CD4-positive, alpha-beta memory T cell (primary cell): ENCODE measurements around the gene LMTK3. TPM values are rescaled to one million over a fixed set of nuclear protein-coding genes. Genes with fewer than 3 reads are reported as not detected.

ENCODE experiments used
- CTCF ChIA-PET: fragments of 350-600 bp; sonication (Branson Sonifier 250); formaldehyde crosslinking; loops from one replicate; lab custom pipeline; 2021; ENCODE audit warnings: inconsistent platforms; ENCODE audit not compliant: partially characterized antibody; lab: Charles Lee
- POLR2A ChIA-PET: fragments of 350-600 bp; sonication (Branson Sonifier 250); formaldehyde crosslinking; loops from one replicate; lab custom pipeline; 2021; ENCODE audit not compliant: partially characterized antibody; lab: Charles Lee
- DNase-seq, 5 donors: peaks; one replicate each; pipeline versions ENCODE4 v3.0.0 to v3.0.0-alpha.2; 2020 to 2022; ENCODE audit warnings: mixed read lengths in 1 of 5
- H3K27ac ChIP-seq: one replicate; pipeline ENCODE4 v1.7.0; 2013; ENCODE audit warnings: low read depth, low read length
- H3K27me3 ChIP-seq: 2 replicates; pipeline ENCODE4 v1.7.0; 2013; ENCODE audit warnings: mild to moderate bottlenecking, low read length, moderate library complexity; ENCODE audit not compliant: insufficient read depth
- H3K36me3 ChIP-seq: 2 replicates; pipeline ENCODE4 v1.7.0; 2013; ENCODE audit warnings: mild to moderate bottlenecking, low read length, moderate library complexity; ENCODE audit not compliant: insufficient read depth
- H3K4me1 ChIP-seq: 2 replicates; pipeline ENCODE4 v1.7.0; 2013; ENCODE audit warnings: mild to moderate bottlenecking, low read length, moderate library complexity; ENCODE audit not compliant: insufficient read depth
- H3K4me3 ChIP-seq, 2 donors: one replicate each; pipeline ENCODE4 v1.7.0; 2013; ENCODE audit warnings: low read length in 2 of 2, mild to moderate bottlenecking in 1 of 2
- H3K9me3 ChIP-seq, 2 donors: one replicate each; pipeline ENCODE4 v1.7.0; 2013; ENCODE audit warnings: low read length in 2 of 2, control low read depth in 1 of 2; ENCODE audit not compliant: control insufficient read depth in 1 of 2
- H3K27ac Mint-ChIP-seq, 7 donors: one replicate each; pipeline ENCODE4 v1.8.0; 2020 to 2021; ENCODE audit warnings: mixed read lengths in 7 of 7, mild to moderate bottlenecking in 6 of 7, inconsistent platforms in 3 of 7, moderate library complexity in 3 of 7
- H3K27me3 Mint-ChIP-seq, 2 donors: one replicate each; pipeline ENCODE4 v1.8.0; 2020 to 2021; ENCODE audit warnings: mixed read lengths in 2 of 2
- H3K36me3 Mint-ChIP-seq, 2 donors: one replicate each; pipeline ENCODE4 v1.8.0; 2020 to 2021; ENCODE audit warnings: mixed read lengths in 2 of 2, inconsistent platforms in 1 of 2, mild to moderate bottlenecking in 1 of 2
- H3K4me1 Mint-ChIP-seq, 4 donors: one replicate each; pipeline ENCODE4 v1.8.0; 2020 to 2021; ENCODE audit warnings: mixed read lengths in 4 of 4, mild to moderate bottlenecking in 1 of 4
- H3K4me3 Mint-ChIP-seq, 8 donors: one replicate each; pipeline ENCODE4 v1.8.0; 2020 to 2021; ENCODE audit warnings: mixed read lengths in 8 of 8, mild to moderate bottlenecking in 7 of 8, moderate library complexity in 6 of 8, inconsistent platforms in 3 of 8
- H3K9me3 Mint-ChIP-seq, 8 donors: one replicate each; pipeline ENCODE4 v1.8.0; 2020 to 2021; ENCODE audit warnings: mixed read lengths in 8 of 8, mild to moderate bottlenecking in 5 of 8, inconsistent platforms in 3 of 8, moderate library complexity in 1 of 8
- intact Hi-C: fragments of 100-400 bp; cut with micrococcal nuclease; formaldehyde crosslinking; loops from one replicate; pipeline ENCODE4 v1.15.1; 2023
- polyA plus RNA-seq, 2 donors: library from polyadenylated mRNA; unstranded; fragments of 300-500 nt; fragmentation: Illumina TruSeq; gene quantifications; one replicate each; pipeline ENCODE4 v1.2.3, GENCODE V29; 2021
- total RNA-seq, 2 experiments: library from RNA; stranded (reverse); gene quantifications; one replicate each; pipeline ENCODE4 v1.2.3, GENCODE V29; 2021

The LMTK3 gene
- total and polyA plus RNA-seq, 4 experiments from 2014 or later: 0.17 to 20.6 (median 18.5) TPM; not detected in 1

DNA sequence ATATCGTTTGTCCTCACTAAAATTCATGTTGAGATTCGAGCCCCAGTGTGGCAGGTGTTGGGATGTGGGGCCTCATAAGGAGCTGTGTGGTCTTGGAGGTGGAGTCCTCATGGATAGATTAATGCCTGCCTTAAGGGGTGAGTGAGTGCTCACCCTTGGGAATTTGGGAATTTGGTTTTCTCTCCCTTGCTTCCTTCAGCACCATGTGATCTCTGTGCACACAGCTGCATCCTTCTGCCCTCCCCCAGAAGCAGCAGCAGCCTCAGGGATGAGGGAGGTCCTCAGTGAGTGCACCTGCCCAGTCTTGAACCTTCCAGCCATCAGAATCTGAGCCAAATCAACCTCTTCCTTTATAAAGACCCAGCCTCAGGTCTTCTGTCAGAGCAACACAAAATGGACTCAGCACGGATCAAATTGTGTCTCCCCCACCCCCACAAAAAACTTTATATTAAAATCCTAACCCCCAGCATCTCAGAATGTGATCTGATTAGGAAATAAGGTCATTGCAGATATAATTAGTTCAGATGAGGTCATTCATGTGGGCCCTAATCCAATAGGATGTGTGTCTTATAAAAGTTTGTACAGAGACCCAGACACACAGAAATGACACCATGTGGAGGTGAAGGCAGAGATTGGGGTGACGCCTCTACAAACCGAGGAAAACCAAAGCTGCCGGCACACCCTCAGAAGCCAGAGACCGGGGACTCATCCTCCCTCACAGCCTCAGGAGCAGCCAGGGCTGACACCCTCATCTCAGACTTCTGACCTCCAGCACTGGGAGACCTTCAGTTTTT is 29.6 kb downstream of the LMTK3 start:
- Histone ChIP-seq H3K4me3 (no peak overlapping the region), H3K36me3 (no peaks in the 10 kb centered on the region), H3K27me3 (no peaks in the 10 kb centered on the region), H3K27ac (no peak overlapping the region), H3K4me1 (peaks cover 12% of the 10 kb centered on the region), H3K9me3 (no peaks in the 10 kb centered on the region)
- intact Hi-C loops: no loop called here
- Mint-ChIP-seq H3K27ac (peak overlapping the region in 3 of 7 donors; percentile 68 to 82 (median 70)), H3K36me3 (peaks cover 0 to 7% of the 10 kb centered on the region in 2 donors), H3K4me3 (peak overlapping the region in 7 of 8 donors; percentile 32 to 84 (median 46)), H3K4me1 (peaks cover 4 to 28% (median 17%) of the 10 kb centered on the region in 4 donors), H3K9me3 (no peaks in the 10 kb centered on the region), H3K27me3 (no peaks in the 10 kb centered on the region)
- ChIA-PET CTCF (interaction anchor here (1.3 to 3.0 kb wide), 2 partner anchors 8 to 168 kb away, joined by 3 to 26 read pairs; no protein-coding TSS in a partner anchor), POLR2A (interaction anchor here (0.9 to 2.8 kb wide), 8 partner anchors 8 to 164 kb away, joined by 3 to 20 read pairs (median 4); partner anchors contain the start of genes CA11, CYTH2, RPL18 and SPHK2)
- no peak for DNase-seq

GRCh38 chr19:48480558-48481500 is 30.8 kb downstream of the LMTK3 start:
- Histone ChIP-seq H3K4me1 (peaks cover 12% of the 10 kb centered on the region), H3K36me3 (no peaks in the 10 kb centered on the region), H3K9me3 (no peaks in the 10 kb centered on the region), H3K4me3 (peak overlapping the region; percentile 51 to 52), H3K27ac (peak overlapping the region; percentile 58), H3K27me3 (no peaks in the 10 kb centered on the region)
- H3K4me1 Mint-ChIP-seq: peaks cover 4 to 28% (median 17%) of the 10 kb centered on the region in 4 donors
- ChIA-PET POLR2A (interaction anchor here (0.7 to 2.8 kb wide), 17 partner anchors 9 to 513 kb away, joined by 3 to 20 read pairs (median 4); partner anchors contain the start of genes CA11, CYTH2, GRWD1 and GYS1), CTCF (interaction anchor here (0.7 to 3.0 kb wide), 4 partner anchors 9 to 167 kb away, joined by 3 to 26 read pairs (median 3); no protein-coding TSS in a partner anchor)
- intact Hi-C loops: loop anchor here (1.0 kb wide), 2 partner anchors 8 to 12 kb away; partner anchors contain the start of gene CYTH2
- no peaks in the 10 kb centered on the region for H3K27me3 Mint-ChIP-seq
- no peaks in the 10 kb centered on the region for H3K9me3 Mint-ChIP-seq
- peak; percentile 60 to 74 (median 65) for DNase-seq
- H3K27ac Mint-ChIP-seq: peak overlapping the region; percentile 78 to 93 (median 85)
- peak overlapping the region; percentile 81 to 89 (median 84) for H3K4me3 Mint-ChIP-seq
- H3K36me3 Mint-ChIP-seq: peaks cover 5 to 12% of the 10 kb centered on the region in 2 donors

- peak in 1 of 5 donors; percentile 31 for DNase-seq
- peak overlapping the region in 6 of 7 donors; percentile 79 to 93 (median 88) for H3K27ac Mint-ChIP-seq
- H3K9me3 Mint-ChIP-seq: no peaks in the 10 kb centered on the region
- H3K9me3 ChIP-seq: no peaks in the 10 kb centered on the region
- peak overlapping the region; percentile 81 to 89 (median 84) for H3K4me3 Mint-ChIP-seq
- H3K27ac ChIP-seq: peak overlapping the region; percentile 58
- intact Hi-C loops: loop anchor here (1.0 kb wide), 2 partner anchors 9 to 11 kb away; partner anchors contain the start of gene CYTH2
- peaks cover 12% of the 10 kb centered on the region for H3K4me1 ChIP-seq
- CTCF ChIA-PET: interaction anchor here (0.6 to 3.0 kb wide), 3 partner anchors 10 to 110 kb away, joined by 3 to 26 read pairs (median 3); no protein-coding TSS in a partner anchor
- peaks cover 12 to 18% of the 10 kb centered on the region in 2 donors for H3K36me3 Mint-ChIP-seq
- POLR2A ChIA-PET: interaction anchor here (0.8 to 2.8 kb wide), 8 partner anchors 9 to 35 kb away, joined by 3 to 20 read pairs (median 4); partner anchors contain the start of genes CYTH2 and GRWD1
- H3K27me3 Mint-ChIP-seq: no peaks in the 10 kb centered on the region
- H3K4me3 ChIP-seq: peak overlapping the region; percentile 51 to 52
- H3K27me3 ChIP-seq: no peaks in the 10 kb centered on the region
- peaks cover 4% of the 10 kb centered on the region for H3K36me3 ChIP-seq
- peaks cover 4 to 28% (median 17%) of the 10 kb centered on the region in 4 donors for H3K4me1 Mint-ChIP-seq
Measured at GRCh38 chr19:48480183-48480557, 31.5 kb downstream of the LMTK3 start.

GRCh38 chr19:48479686-48480085 is 31.9 kb downstream of the LMTK3 start:
- H3K4me1 ChIP-seq: peaks cover 12% of the 10 kb centered on the region
- no peaks in the 10 kb centered on the region for H3K9me3 ChIP-seq
- Mint-ChIP-seq H3K36me3 (peaks cover 12 to 21% of the 10 kb centered on the region in 2 donors), H3K4me3 (peak overlapping the region; percentile 74 to 89 (median 84)), H3K9me3 (no peaks in the 10 kb centered on the region), H3K27me3 (no peaks in the 10 kb centered on the region), H3K4me1 (peaks cover 4 to 28% (median 17%) of the 10 kb centered on the region in 4 donors), H3K27ac (peak overlapping the region; percentile 52 to 91 (median 84))
- intact Hi-C loops: loop anchor here (1.0 kb wide), 2 partner anchors 10 kb away; partner anchors contain the start of gene CYTH2
- no peak overlapping the region for H3K27ac ChIP-seq
- no peak for DNase-seq
- POLR2A ChIA-PET: interaction anchor here (0.8 to 2.8 kb wide), 10 partner anchors 10 to 116 kb away, joined by 3 to 20 read pairs (median 4); partner anchors contain the start of genes CYTH2, GRWD1, SYNGR4 and TMEM143
- no peaks in the 10 kb centered on the region for H3K27me3 ChIP-seq
- H3K4me3 ChIP-seq: no peak overlapping the region
- CTCF ChIA-PET: interaction anchor here (0.6 to 3.0 kb wide), 3 partner anchors 10 to 110 kb away, joined by 3 to 26 read pairs (median 3); no protein-coding TSS in a partner anchor
- peaks cover 9% of the 10 kb centered on the region for H3K36me3 ChIP-seq

GRCh38 chr19:48478339-48479256 is 33.0 kb downstream of the LMTK3 start:
- Histone ChIP-seq H3K36me3 (peaks cover 19% of the 10 kb centered on the region), H3K4me1 (peaks cover 12% of the 10 kb centered on the region), H3K27ac (no peak overlapping the region), H3K9me3 (no peaks in the 10 kb centered on the region), H3K4me3 (no peak overlapping the region), H3K27me3 (no peaks in the 10 kb centered on the region)
- Mint-ChIP-seq H3K27ac (peak overlapping the region in 1 of 7 donors; percentile 67), H3K4me3 (no peak overlapping the region), H3K27me3 (no peaks in the 10 kb centered on the region), H3K36me3 (peaks cover 16 to 25% of the 10 kb centered on the region in 2 donors), H3K9me3 (no peaks in the 10 kb centered on the region), H3K4me1 (peaks cover 6 to 28% (median 16%) of the 10 kb centered on the region in 4 donors)
- intact Hi-C loops: no loop called here
- ChIA-PET POLR2A (interaction anchor here (1.1 to 2.8 kb wide), 4 partner anchors 9 to 115 kb away, joined by 3 to 20 read pairs (median 6); partner anchors contain the start of genes CYTH2, SYNGR4 and TMEM143), CTCF (interaction anchor here (0.6 to 3.0 kb wide), 3 partner anchors 11 to 212 kb away, joined by 3 to 26 read pairs (median 3); no protein-coding TSS in a partner anchor)
- DNase-seq: no peak
